HEK293 (cell line): Measurements from ENCODE around the gene BORCS6.
A peak's percentile ranks its signal among the peaks of the same experiment; 100 is the strongest.

ENCODE experiments used
- EGR2 ChIP-seq: fragments of 450-650 bp; formaldehyde crosslinking; IDR thresholded peaks from 2 replicates; pipeline ENCODE4 v1.5.1; 2016; ENCODE audit warnings: low read depth, missing biosample characterization, missing genetic modification characterization
- GLI4 ChIP-seq: fragments of 450-650 bp; formaldehyde crosslinking; IDR thresholded peaks from 2 replicates; pipeline ENCODE4 v1.5.1; 2016; ENCODE audit warnings: missing biosample characterization, missing genetic modification characterization
- IKZF3 ChIP-seq: fragments of 450-650 bp; IDR thresholded peaks from 2 replicates; pipeline ENCODE4 v1.5.0; 2018; ENCODE audit warnings: missing biosample characterization, mild to moderate bottlenecking, missing genetic modification characterization, moderate library complexity
- KLF1 ChIP-seq: fragments of 450-650 bp; formaldehyde crosslinking; IDR thresholded peaks from 2 replicates; pipeline ENCODE4 v1.5.1; 2016; ENCODE audit warnings: missing biosample characterization, missing genetic modification characterization
- PBX3 ChIP-seq: sonication (generic); formaldehyde crosslinking; IDR thresholded peaks from 2 replicates; pipeline ENCODE4 v1.8.1; 2022; ENCODE audit warnings: mild to moderate bottlenecking, moderate library complexity, missing genetic modification reagents
- REPIN1 ChIP-seq: fragments of 450-650 bp; formaldehyde crosslinking; IDR thresholded peaks from 2 replicates; pipeline ENCODE4 v1.5.1; 2017; ENCODE audit warnings: missing biosample characterization, missing genetic modification characterization, low read depth
- TSHZ1 ChIP-seq: fragments of 450-650 bp; formaldehyde crosslinking; IDR thresholded peaks from 2 replicates; pipeline ENCODE4 v1.5.1; 2016; ENCODE audit warnings: missing biosample characterization, missing genetic modification characterization, borderline replicate concordance
- ZBTB17 ChIP-seq: fragments of 450-650 bp; formaldehyde crosslinking; IDR thresholded peaks from 2 replicates; pipeline ENCODE4 v1.5.1; 2016; ENCODE audit warnings: missing biosample characterization, missing genetic modification characterization
- ZBTB20 ChIP-seq: fragments of 450-650 bp; formaldehyde crosslinking; IDR thresholded peaks from 2 replicates; pipeline ENCODE4 v1.5.1; 2016; ENCODE audit warnings: missing biosample characterization, missing genetic modification characterization
- ZFP37 ChIP-seq: fragments of 450-650 bp; formaldehyde crosslinking; IDR thresholded peaks from 2 replicates; pipeline ENCODE4 v1.5.1; 2016; ENCODE audit warnings: missing biosample characterization, missing genetic modification characterization
- ZIC2 ChIP-seq: fragments of 450-650 bp; formaldehyde crosslinking; IDR thresholded peaks from 2 replicates; pipeline ENCODE4 v1.5.1; 2016; ENCODE audit warnings: missing biosample characterization, missing genetic modification characterization
- ZNF114 ChIP-seq: fragments of 450-650 bp; formaldehyde crosslinking; IDR thresholded peaks from 2 replicates; pipeline ENCODE4 v1.5.0; 2017; ENCODE audit warnings: missing biosample characterization, missing genetic modification characterization
- ZNF133 ChIP-seq: fragments of 450-650 bp; formaldehyde crosslinking; IDR thresholded peaks from 2 replicates; pipeline ENCODE4 v1.5.1; 2016; ENCODE audit warnings: missing biosample characterization, missing genetic modification characterization
- ZNF138 ChIP-seq: fragments of 450-650 bp; formaldehyde crosslinking; IDR thresholded peaks from 2 replicates; pipeline ENCODE4 v1.5.1; 2016; ENCODE audit warnings: missing biosample characterization, missing genetic modification characterization, borderline replicate concordance
- ZNF23 ChIP-seq: fragments of 450-650 bp; formaldehyde crosslinking; IDR thresholded peaks from 2 replicates; pipeline ENCODE4 v1.5.1; 2016; ENCODE audit warnings: missing biosample characterization, missing genetic modification characterization, borderline replicate concordance
- ZNF248 ChIP-seq: fragments of 450-650 bp; formaldehyde crosslinking; IDR thresholded peaks from 2 replicates; pipeline ENCODE4 v1.5.1; 2017; ENCODE audit warnings: missing biosample characterization, missing genetic modification characterization
- ZNF335 ChIP-seq: fragments of 450-650 bp; formaldehyde crosslinking; conservative IDR thresholded peaks from 2 replicates; pipeline ENCODE4 v1.5.1; 2016; ENCODE audit warnings: missing biosample characterization, missing genetic modification characterization
- ZNF391 ChIP-seq: fragments of 450-650 bp; formaldehyde crosslinking; IDR thresholded peaks from 2 replicates; pipeline ENCODE4 v1.5.1; 2016; ENCODE audit warnings: low read depth, missing biosample characterization, missing genetic modification characterization, borderline replicate concordance
- ZNF510 ChIP-seq: fragments of 450-650 bp; formaldehyde crosslinking; IDR thresholded peaks from 2 replicates; pipeline ENCODE4 v1.5.1; 2018; ENCODE audit warnings: mild to moderate bottlenecking, missing genetic modification characterization, missing biosample characterization; ENCODE audit not compliant: insufficient replicate concordance
- ZNF513 ChIP-seq: fragments of 450-650 bp; IDR thresholded peaks from 2 replicates; pipeline ENCODE4 v1.5.1; 2018; ENCODE audit warnings: missing biosample characterization, missing genetic modification characterization
- ZNF514 ChIP-seq: fragments of 450-650 bp; formaldehyde crosslinking; IDR thresholded peaks from 2 replicates; pipeline ENCODE4 v1.5.1; 2016; ENCODE audit warnings: missing biosample characterization, missing genetic modification characterization
- ZNF518A ChIP-seq: fragments of 450-650 bp; formaldehyde crosslinking; conservative IDR thresholded peaks from 2 replicates; pipeline ENCODE4 v1.5.1; 2016; ENCODE audit warnings: low read depth, missing biosample characterization, missing genetic modification characterization
- ZNF555 ChIP-seq: fragments of 450-650 bp; formaldehyde crosslinking; conservative IDR thresholded peaks from 2 replicates; pipeline ENCODE4 v1.5.1; 2017; ENCODE audit warnings: missing biosample characterization, mild to moderate bottlenecking, missing genetic modification characterization, inconsistent platforms
- ZNF560 ChIP-seq: fragments of 450-650 bp; formaldehyde crosslinking; IDR thresholded peaks from 2 replicates; pipeline ENCODE4 v1.5.1; 2017; ENCODE audit warnings: missing biosample characterization, missing genetic modification characterization, borderline replicate concordance
- ZNF768 ChIP-seq: fragments of 450-650 bp; formaldehyde crosslinking; IDR thresholded peaks from 2 replicates; pipeline ENCODE4 v1.5.1; 2018; ENCODE audit warnings: missing biosample characterization, mild to moderate bottlenecking, missing genetic modification characterization
- TF ChIP-seq, protein P1 (sequence below): fragments of 450-650 bp; formaldehyde crosslinking; IDR thresholded peaks from 2 replicates; pipeline ENCODE4 v1.5.1; 2016; ENCODE audit warnings: missing biosample characterization, missing genetic modification characterization

The BORCS6 gene

DNA sequence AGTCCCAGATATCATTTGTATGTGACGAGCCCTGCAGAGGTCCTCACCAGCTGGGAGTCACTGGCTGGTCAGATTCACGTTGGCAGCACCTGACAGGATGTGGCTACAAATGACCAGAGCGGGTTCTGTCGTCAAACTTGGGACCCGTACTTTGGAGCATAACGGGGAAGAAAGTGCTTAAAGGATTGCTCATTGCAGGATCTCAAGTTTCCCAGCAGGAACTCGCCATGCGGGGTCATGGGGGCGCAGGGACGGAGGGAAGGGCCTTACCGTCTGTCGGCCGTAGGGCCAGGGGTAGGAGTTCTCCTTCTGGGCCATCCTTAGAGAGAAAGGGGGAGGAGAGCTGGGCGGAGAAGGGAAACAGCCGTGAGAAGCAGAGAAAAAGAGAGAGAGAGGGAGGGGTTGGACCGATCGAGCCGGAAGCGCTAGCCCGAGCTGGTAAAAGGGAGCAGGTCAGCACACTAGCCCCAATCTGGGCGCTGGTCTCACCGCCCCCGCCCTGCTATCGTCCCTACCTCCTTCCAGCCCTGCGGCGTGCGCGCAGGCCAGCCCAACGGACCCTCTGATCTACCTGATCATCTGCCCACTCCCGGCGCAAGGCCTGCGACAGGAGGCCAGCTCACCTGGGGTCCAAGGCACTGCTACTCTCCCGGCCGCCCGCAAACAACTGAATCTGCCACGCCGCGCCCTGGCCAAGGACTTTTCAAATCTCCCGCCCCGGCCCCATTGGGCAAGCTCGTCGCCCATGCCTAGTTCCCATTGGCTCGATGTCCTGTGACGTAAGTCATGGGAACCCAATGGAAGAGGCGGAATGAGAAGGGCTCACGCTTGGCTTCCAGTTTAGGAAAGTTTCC lies 20.2 kb upstream of the BORCS6 start, which contains the start of gene AURKB (continued):
- TF ChIP-seq ZFP37 (peak; percentile 68; the same call in 1 of the 2 replicates), TSHZ1 (0 out of 2 replicates have a peak, but pooled peaks have one; percentile 59), GLI4 (tag by site-specific recombination) (peak; percentile 87), EGR2 (peak; percentile 60), ZNF23 (no peak), IKZF3 (tag by site-specific recombination) (peak; percentile 54; the same call in 1 of the 2 replicates), ZNF133 (no peak), ZNF248 (tag by site-specific recombination) (no peak), ZNF138 (tag by site-specific recombination) (0 out of 2 replicates have a peak, but pooled peaks have one; percentile 62), ZBTB20 (tag by site-specific recombination) (no peak), ZNF513 (tag by site-specific recombination) (no peak), ZNF510 (no peak), ZNF514 (no peak), ZNF335 (tag by site-specific recombination) (no peak; the same call in 1 of the 2 replicates), REPIN1 (tag by site-specific recombination) (0 out of 2 replicates have a peak, but pooled peaks have one; percentile 17), ZNF560 (no peak), ZNF391 (peak; percentile 56; the same call in 1 of the 2 replicates), PBX3 (CRISPR knock-in tag) (peak; percentile 56; the same call in 1 of the 2 replicates), ZIC2 (peak; percentile 26; the same call in 1 of the 2 replicates), ZNF114 (no peak), KLF1 (tag by site-specific recombination) (peak; percentile 49; the same call in 1 of the 2 replicates), ZBTB17 (tag by site-specific recombination) (peak; percentile 77), ZNF555 (tag by site-specific recombination) (no peak), ZNF518A (tag by site-specific recombination) (no peak; the same call in none of the 2 replicates), ZNF768 (tag by site-specific recombination) (no peak)
- TF ChIP-seq, protein P1, sequence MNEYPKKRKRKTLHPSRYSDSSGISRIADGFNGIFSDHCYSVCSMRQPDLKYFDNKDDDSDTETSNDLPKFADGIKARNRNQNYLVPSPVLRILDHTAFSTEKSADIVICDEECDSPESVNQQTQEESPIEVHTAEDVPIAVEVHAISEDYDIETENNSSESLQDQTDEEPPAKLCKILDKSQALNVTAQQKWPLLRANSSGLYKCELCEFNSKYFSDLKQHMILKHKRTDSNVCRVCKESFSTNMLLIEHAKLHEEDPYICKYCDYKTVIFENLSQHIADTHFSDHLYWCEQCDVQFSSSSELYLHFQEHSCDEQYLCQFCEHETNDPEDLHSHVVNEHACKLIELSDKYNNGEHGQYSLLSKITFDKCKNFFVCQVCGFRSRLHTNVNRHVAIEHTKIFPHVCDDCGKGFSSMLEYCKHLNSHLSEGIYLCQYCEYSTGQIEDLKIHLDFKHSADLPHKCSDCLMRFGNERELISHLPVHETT (tag by site-specific recombination), result peak; percentile 71
